H1 (cell line): ENCODE measurements around the gene SMYD3.

ENCODE experiments used
- ATF2 ChIP-seq: IDR thresholded peaks from 2 replicates; pipeline ENCODE4 v1.6.1; 2012; ENCODE audit warnings: low read length, inconsistent platforms
- CREB1 ChIP-seq: IDR thresholded peaks from 2 replicates; pipeline ENCODE4 v1.6.1; 2012; ENCODE audit warnings: inconsistent platforms
- CTCF ChIP-seq, 3 experiments: IDR thresholded peaks; 1 replicate in 2 of 3; 2 replicates in 1 of 3; pipeline versions ENCODE4 v1.5.1 to v1.6.1; 2011; ENCODE audit warnings: low read length in 3 of 3, mild to moderate bottlenecking in 3 of 3, inconsistent platforms in 2 of 3, low read depth in 1 of 3, moderate library complexity in 1 of 3; ENCODE audit not compliant: insufficient read depth in 1 of 3; ENCODE audit errors: control extremely low read depth in 1 of 3
- FOSL1 ChIP-seq: IDR thresholded peaks from 2 replicates; pipeline ENCODE4 v1.6.1; 2011; ENCODE audit warnings: mild to moderate bottlenecking, low read depth, low read length, moderate library complexity; ENCODE audit not compliant: insufficient read depth
- NANOG ChIP-seq: IDR thresholded peaks from 2 replicates; pipeline ENCODE4 v1.6.1; 2011; ENCODE audit warnings: low read length, low read depth, mild to moderate bottlenecking, inconsistent platforms; ENCODE audit not compliant: insufficient read depth, poor library complexity, severe bottlenecking
- SP2 ChIP-seq: IDR thresholded peaks from 2 replicates; pipeline ENCODE4 v1.6.1; 2012; ENCODE audit warnings: mild to moderate bottlenecking, low read length, inconsistent platforms
- ZNF274 ChIP-seq: IDR thresholded peaks from 2 replicates; pipeline ENCODE4 v1.7.0; 2012; ENCODE audit warnings: low read length, borderline replicate concordance; ENCODE audit errors: extremely low read depth

GRCh38 chr1:246318036-246318359, 189.1 kb downstream of the SMYD3 start:
- no peak for TF ChIP-seq ATF2
- TF ChIP-seq FOSL1: no peak
- TF ChIP-seq SP2: no peak
- no peak for TF ChIP-seq NANOG
- no peak for TF ChIP-seq CTCF (IDR thresholded peaks at IDR 0.05; ENCODE audit: control extremely low read depth in 1 of 3, insufficient read depth in 1 of 3, low read depth in 1 of 3, low read length in 3 of 3)
- no peak for TF ChIP-seq CREB1
- no peak for TF ChIP-seq ZNF274
